Occipital lobe (tissue), 2 donors: ENCODE measurements around the gene EHHADH. TPM values are rescaled to one million over a fixed set of nuclear protein-coding genes. Genes with fewer than 3 reads are reported as not detected.
"Not testable (repeated sequence)": the region's sequence is repeated elsewhere in the genome, so short reads cannot be mapped to it uniquely, and the experiment has no call there.

Experiments used
- DNase-seq: peaks from one replicate; lab custom pipeline; 2025; lab: John Stamatoyannopoulos, UW
- total RNA-seq: library from RNA; depleted of rRNA; stranded (reverse); fragments of >200 nt; gene quantifications from one replicate; pipeline ENCODE4 v1.2.3, GENCODE V29; 2014

The EHHADH gene
- 1.4 TPM for total RNA-seq

DNA sequence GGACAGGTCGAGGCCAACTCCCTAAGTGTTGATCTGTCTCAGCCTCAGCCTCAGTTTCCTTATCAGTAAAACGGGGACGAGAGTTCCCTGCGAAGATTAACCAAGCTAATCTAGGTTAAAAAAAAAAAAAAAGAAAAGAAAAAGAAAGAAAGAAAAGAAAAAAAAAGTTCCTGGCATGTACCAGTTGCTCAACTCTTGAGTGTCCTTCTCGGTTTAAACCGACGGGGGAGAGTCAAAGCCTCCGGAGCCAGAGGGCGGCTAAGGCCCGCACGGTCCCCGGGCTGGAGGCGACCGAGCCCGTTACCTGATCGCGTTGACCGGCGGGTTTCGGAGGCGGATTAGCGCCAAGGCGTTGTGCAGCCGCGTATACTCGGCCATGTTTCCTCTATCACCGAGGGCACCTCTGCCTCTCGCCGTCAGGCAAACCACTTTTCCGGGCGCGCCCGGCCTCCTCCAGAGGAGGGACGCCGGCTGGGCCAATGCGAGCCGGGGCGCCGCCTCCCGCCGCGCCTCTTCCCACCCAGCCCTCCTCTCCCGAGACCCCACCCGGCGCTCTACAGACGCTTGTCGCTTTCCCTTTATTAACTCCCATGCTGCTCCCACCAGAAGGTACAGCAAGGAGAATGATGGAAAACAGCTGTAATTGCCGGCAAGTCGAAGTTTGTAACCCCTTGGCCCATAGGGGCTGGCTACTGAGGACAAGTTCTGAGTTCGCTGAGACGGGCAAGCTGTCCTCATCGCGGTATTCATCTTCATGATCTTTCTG, at the start of gene EHHADH:
Gene EHHADH (minus strand): TSS at position 405 of the 766 bp plus-strand sequence. CDS start 27 bp downstream, at position 378.
- DNase-seq, result no peak

- not testable (repeated sequence) for DNase-seq
Measured at GRCh38 chr3:185299918-185300426, 46.1 kb upstream of the EHHADH start.

DNA sequence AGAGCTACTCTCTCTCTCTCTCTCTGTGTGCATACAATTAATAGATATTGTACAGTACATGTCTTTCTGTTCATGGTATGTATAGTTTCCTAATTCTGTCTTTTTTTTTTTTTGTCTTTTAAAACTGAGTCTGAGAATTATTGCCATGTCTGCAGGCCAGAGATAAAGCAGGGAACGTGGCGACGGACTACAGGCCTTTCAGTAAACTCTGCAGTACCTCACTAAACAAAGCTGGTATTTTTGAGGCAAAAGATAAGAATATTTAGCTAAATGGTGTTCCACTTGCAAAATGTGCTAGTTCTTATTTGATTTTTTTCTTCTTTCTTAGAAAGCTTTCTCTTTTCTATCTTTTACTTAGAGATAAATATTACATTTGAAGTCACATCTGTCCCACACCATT, 44.0 kb upstream of the EHHADH start:
- no peak for DNase-seq

- no peak for DNase-seq
Measured at GRCh38 chr3:185292238-185292637, 38.4 kb upstream of the EHHADH start.

DNA sequence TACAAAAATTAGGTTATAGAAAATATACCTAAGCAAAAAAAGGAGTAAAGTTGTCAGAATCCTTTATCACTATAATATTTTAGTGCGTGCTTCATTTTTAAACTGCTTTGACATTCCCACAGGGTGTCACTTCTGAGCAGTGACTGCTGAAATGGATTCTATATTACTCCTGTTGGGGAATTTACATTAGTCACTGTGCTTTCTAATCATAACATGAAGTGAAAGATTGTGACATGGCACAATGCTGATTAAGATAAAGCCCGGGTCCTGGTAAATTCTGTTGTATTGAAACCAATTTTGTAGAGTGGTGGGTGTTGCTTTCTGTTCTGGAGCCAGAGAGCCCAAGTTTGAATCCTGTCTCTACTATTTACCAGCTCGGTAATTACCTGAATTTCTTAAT, 36.4 kb upstream of the EHHADH start:
- no peak for DNase-seq

GRCh38 chr3:185283374-185283935, 29.6 kb upstream of the EHHADH start:
- DNase-seq, result no peak

DNA sequence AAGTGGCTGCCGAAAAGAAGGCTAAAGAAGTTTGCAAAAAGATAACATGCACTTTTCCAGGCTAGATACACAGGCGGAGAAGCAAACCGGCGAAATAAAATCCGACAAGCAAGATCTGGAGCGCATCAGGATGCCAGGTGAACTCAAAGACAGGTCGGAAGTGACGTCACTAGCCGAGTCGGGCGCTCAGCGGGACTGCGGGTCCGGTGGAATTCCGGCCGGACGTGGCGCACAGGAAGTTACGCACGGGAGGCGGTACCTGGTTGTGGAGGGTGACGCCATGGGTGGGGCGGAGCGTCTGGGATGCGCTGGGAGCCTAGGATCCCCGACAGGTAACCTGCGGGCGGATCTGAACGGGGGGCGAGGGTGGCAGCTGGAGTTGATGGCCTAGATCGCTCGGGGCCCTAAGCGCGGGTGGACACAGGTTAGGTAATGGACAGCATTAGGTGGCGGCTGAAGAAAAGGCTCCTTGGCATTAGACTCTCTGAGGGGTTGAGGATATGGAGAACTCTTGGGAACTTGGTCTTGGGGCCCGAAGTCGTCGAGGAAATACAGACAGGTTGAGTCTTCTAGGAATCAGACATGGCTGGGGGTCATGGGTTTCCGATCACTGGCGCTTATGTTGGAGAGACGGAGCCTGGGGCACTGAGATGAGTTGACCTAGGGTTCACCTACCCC, 29.0 kb upstream of the EHHADH start:
- peak; percentile 90 for DNase-seq

DNA sequence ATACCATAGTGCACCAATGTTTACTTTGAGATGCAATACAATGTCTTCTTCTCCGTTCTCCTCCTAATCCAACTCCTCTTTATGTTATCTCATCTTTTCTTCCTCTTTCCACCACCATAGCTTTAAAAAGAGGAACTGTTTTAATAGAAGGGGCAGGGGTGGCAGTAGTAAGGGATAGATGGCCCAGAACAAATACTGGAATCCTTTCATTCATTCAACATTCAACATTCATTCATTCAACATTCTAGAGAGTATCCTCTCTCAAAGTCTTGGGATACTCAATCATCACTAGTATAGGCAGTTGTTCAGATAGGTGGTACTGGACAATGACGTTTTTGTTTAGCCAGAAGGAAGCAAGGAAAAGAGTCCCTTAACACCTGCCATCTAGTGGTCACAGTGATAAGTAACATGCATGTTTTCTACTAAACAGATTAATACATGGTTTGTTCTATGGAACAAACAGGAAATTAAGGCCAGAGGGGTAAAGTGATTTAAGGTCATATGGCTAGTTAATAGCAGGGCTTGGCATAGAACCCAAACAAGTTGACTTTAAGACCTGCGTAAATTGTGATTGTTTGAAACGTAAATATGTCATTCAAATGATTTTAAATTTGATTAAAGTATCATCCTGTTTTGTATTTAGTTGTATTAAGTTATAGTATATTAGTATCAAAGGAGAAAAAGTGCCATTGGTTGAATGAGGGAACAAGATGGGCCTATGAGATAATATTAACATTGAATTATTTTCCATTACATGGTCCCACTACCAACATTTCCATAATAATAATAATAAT, 26.9 kb upstream of the EHHADH start:
- DNase-seq, result no peak

DNA sequence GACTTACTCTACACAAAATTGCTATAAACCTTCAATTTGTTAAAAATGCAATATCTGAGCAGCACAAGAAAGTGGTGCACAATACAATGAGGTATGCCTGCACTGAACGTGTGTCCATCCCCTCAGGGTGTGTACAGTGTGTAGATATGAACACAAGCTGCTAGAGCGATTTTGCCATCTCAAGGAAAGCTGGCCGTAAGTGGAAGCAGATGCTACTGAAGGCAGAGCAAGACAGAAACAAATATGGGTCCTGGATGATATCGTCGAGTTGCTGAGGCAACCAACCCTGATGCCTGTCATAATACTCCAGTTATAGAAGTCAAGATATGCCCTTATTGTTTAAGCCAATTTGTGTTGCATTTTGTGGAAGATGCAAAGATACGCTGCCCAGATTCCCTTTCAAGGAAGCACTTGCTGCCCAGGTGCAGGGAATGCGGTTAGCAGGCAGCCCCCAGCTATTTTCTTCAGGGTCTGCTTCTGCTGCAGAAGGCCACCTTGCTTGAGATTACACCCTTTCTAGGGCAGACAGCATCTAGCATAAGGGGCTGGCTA, 25.8 kb upstream of the EHHADH start:
- DNase-seq, result no peak

DNA sequence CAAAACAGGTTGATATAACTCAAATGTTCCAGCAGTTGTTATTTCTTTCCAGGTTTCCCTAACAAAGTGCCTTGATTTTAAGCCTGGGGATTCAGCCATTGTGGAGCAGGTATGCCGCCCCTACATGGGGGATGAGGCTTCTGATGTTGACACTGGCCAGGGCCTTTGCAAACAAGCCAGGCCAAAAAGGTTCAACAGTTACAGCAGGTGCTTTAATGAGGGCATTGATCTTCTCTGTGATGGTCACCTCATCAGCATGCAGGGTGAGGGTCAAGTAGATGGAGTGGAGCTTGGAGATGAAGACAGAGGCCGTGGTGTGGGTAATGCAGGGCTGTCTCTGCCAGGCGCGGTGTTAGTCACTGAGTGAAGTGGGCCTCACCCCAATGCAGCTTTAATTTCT, 22.6 kb upstream of the EHHADH start:
- no peak for DNase-seq

DNA sequence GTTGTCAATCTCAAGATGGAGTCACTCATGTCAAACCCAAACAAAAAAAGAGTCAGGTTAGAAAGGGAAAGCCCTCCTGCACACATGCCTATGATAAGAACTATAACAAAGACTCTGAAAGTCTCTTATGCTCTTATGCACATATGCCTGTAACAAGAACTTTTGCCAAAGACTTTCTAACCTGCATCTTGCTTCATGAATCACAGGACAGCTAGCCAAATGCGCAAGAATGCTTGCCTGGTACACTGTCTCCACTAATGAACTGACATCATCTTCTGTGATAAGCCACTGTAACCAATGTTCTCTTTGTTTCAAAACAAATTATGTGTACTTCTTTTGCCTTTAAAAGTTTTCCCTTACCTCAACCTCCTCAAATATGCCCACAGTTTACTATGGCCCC, 18.2 kb upstream of the EHHADH start:
- DNase-seq, result no peak

DNA sequence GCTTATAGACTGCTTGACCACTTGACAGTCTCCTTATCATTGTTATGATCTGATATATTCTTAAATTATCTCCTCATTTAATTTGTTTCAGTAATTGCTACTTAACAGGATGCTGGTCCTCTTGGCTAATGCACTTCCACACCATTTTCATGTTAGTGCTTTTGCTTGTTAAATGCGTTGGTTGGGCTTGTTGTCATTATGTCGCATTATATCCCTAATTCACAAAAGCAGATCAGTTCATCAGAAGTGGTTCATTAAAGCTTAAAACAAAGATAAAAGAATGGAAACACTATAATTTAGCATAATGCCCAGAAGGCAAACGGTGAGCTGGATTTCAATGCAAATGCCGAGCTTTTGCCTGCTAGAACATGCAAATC, 17.1 kb upstream of the EHHADH start:
- no peak for DNase-seq

DNA sequence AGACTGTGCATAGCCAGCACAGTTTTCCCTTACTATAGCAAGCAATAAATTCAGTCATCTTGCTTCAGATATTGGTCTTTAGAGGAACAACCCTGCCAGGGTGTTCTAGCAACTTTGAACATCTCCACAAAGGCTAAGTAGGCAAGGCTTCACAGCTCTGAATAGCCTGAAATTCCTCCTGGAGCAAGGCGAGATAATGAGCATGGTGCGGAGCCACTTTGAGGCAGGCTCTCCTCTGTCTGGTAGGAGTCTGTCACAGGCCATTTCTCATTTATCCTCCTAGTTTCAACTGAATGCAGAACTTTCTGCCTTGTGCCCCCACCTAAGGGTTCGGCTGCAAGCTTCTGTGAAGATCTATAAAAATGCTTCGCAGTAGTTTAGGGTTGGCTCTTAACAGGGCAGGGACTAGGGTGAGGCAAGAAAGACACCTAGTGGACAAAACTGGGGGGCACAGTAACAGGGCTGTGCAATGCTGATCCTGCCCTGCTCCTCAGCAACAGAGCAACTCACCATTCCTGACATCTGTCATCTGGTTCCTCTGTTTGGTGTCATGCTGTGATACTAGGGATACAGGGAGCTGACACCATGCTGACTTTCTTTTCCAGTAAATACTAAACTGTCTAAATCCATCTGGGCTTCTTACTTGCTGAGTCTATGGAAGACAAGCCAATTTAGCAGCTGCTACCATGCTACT, 16.6 kb upstream of the EHHADH start:
- DNase-seq, result no peak

GRCh38 chr3:185268194-185268962, 14.5 kb upstream of the EHHADH start:
- DNase-seq, result no peak

DNA sequence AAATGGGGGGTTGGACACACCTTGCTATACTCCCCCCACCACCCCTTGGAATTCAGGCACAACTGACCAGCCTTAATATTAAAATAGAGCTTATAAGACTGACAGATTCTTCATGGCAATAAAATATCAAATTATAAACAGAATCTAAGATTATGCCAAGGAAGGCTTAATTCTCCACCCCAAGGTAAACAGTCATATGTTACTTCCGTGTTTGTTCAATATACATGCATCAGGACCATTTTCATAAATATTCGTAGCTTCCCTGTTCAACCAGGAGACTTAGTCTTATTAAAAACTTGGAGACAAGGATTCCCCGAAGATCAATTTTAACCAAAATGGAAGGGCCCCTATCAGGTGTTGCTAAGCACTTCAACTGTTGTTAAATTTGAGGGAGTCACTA, 13.3 kb upstream of the EHHADH start:
- DNase-seq, result no peak

GRCh38 chr3:185264849-185265553, 11.2 kb upstream of the EHHADH start:
- DNase-seq, result no peak

GRCh38 chr3:185263423-185263822, 9.6 kb upstream of the EHHADH start:
- DNase-seq, result no peak

GRCh38 chr3:185257334-185257733, 3.5 kb upstream of the EHHADH start:
- DNase-seq, result no peak

DNA sequence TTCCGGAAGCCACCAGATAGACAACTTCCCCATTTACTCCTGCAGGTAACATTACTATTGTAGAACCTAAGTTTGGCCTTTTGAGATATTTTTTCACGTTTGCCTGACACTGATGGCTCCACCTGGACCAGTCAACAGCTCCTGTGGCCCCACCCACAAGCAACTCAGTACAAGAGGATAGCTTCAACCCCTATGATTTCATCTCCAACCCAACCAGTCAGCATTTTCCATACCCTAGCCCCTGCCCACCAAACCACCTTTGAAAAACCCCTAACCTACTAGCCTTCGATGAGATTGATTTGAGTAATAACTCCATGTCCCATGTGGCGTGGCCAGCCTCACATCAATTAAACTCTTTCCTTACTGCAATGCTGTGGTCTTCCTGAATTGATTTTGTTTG, 950 bp upstream of the EHHADH start:
- DNase-seq, result no peak
